ENCODE results near the gene LYSET.

GRCh38 chr14:93212432-93212831 lies 27.3 kb downstream of the LYSET start:
- TF ChIP-seq POLR2A (IDR thresholded peaks at IDR 0.05) (no peak), CTCF (IDR thresholded peaks at IDR 0.05) (no peak)
